ENCODE measurements around the gene MRPS34. TPM values are rescaled to one million over a fixed set of nuclear protein-coding genes. Genes with fewer than 3 reads are reported as not detected.
A peak's percentile ranks its signal among the peaks of the same experiment; 100 is the strongest.

The MRPS34 gene
- total and polyA plus RNA-seq, 9 donors, result 31.8 to 79.4 (median 53.6) TPM

DNA sequence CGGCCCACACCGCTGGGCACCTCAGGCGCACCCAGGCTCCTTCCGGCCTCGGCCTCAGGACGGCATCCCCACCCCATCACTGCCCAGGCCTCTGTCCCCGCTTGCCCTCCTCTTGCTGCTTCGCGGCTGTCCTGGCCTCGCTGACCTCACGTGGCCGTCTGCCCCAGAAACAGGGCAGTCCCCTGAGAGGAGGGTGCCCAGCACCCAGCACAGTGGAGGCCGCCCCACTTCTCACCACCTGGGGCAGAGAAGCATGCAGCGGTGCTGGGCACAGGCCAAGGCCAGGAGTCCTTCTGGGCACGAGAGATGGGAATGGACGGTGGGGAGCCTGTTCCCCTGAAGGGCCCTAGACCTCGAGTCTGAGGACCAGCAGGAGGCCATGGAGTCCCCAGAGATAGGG lies 44.8 kb upstream of the MRPS34 start:
- 89 to 94% (median 91%) methylated on average over 17 of the region's 17 CpGs for WGBS, 3 donors
- H3K36me3 ChIP-seq, result no peaks in the 10 kb centered on the region
- H3K4me3 ChIP-seq, result no peak overlapping the region
- H3K27me3 ChIP-seq, result no peaks in the 10 kb centered on the region
- DNase-seq, result no peak
- H3K4me1 ChIP-seq (ENCODE audit: insufficient read depth), result no peaks in the 10 kb centered on the region
- no peak for TF ChIP-seq EP300 (IDR thresholded peaks at IDR 0.05)
- TF ChIP-seq CTCF (IDR thresholded peaks at IDR 0.05), result no peak
- no peak for TF ChIP-seq POLR2A (IDR thresholded peaks at IDR 0.05)
- no peak overlapping the region for H3K27ac ChIP-seq
- intact Hi-C loops (cut with DNase I), result no loop called here
- no peaks in the 10 kb centered on the region for H3K9me3 ChIP-seq

DNA sequence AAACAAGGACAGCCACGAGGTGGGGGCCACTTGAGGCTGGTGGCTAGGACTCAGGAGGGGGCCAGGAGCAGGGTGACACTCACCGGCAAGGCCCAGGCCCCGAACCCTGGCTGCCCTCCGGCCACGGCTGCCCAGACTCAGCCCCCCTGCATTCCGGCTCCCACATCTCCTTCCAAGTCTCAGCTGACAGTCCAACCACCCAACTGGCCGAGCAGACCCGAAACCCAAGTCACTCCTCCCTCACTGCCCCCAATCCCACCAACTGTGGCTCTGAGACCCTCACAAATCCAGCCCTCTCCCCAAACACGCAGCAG lies 44.3 kb upstream of the MRPS34 start:
- Histone ChIP-seq H3K9me3 (no peaks in the 10 kb centered on the region), H3K27me3 (no peaks in the 10 kb centered on the region), H3K36me3 (no peaks in the 10 kb centered on the region), H3K4me3 (no peak overlapping the region), H3K4me1 (ENCODE audit: insufficient read depth) (no peaks in the 10 kb centered on the region), H3K27ac (no peak overlapping the region)
- TF ChIP-seq EP300 (IDR thresholded peaks at IDR 0.05), result no peak
- TF ChIP-seq CTCF (IDR thresholded peaks at IDR 0.05), result no peak
- TF ChIP-seq POLR2A (IDR thresholded peaks at IDR 0.05), result no peak
- 91 to 92% (median 92%) methylated on average over 7 to 9 of the region's 9 CpGs for WGBS, 3 donors
- intact Hi-C loops (cut with DNase I), result no loop called here
- DNase-seq, result no peak

GRCh38 chr16:1816396-1817275 lies 43.7 kb upstream of the MRPS34 start:
- peak in 1 of 5 donors; percentile 33 for DNase-seq
- Histone ChIP-seq H3K27ac (no peak overlapping the region), H3K9me3 (no peaks in the 10 kb centered on the region), H3K27me3 (no peaks in the 10 kb centered on the region), H3K4me3 (no peak overlapping the region), H3K36me3 (no peaks in the 10 kb centered on the region), H3K4me1 (ENCODE audit: insufficient read depth) (no peaks in the 10 kb centered on the region)
- 88 to 91% (median 89%) methylated on average over 40 of the region's 40 CpGs for WGBS, 3 donors
- no peak for TF ChIP-seq EP300 (IDR thresholded peaks at IDR 0.05)
- TF ChIP-seq CTCF (IDR thresholded peaks at IDR 0.05), result no peak
- no peak for TF ChIP-seq POLR2A (IDR thresholded peaks at IDR 0.05)
- intact Hi-C loops (cut with DNase I), result no loop called here

- peak in 1 of 5 donors; percentile 19 for DNase-seq
- Histone ChIP-seq H3K9me3 (no peaks in the 10 kb centered on the region), H3K27ac (no peak overlapping the region), H3K36me3 (no peaks in the 10 kb centered on the region), H3K4me3 (no peak overlapping the region), H3K27me3 (no peaks in the 10 kb centered on the region), H3K4me1 (ENCODE audit: insufficient read depth) (no peaks in the 10 kb centered on the region)
- TF ChIP-seq POLR2A (IDR thresholded peaks at IDR 0.05), result no peak
- no peak for TF ChIP-seq CTCF (IDR thresholded peaks at IDR 0.05)
- TF ChIP-seq EP300 (IDR thresholded peaks at IDR 0.05), result no peak
- intact Hi-C loops (cut with DNase I), result no loop called here
- WGBS, 3 donors, result 89 to 94% (median 91%) methylated on average over 11 of the region's 11 CpGs
These were observed 42.5 kb upstream of the MRPS34 start for GRCh38 chr16:1815461-1815860.
